AG09309 (cell line): Measurements from ENCODE around the gene MYO16.

Experiments
- DNase-seq: peaks from one replicate; pipeline ENCODE4 v3.0.0-alpha.2; 2010; ENCODE audit warnings: low read depth
- H3K4me3 ChIP-seq: 2 replicates; pipeline ENCODE4 v1.5.1; 2011; ENCODE audit warnings: mild to moderate bottlenecking, low read depth, low read length, moderate library complexity; ENCODE audit not compliant: control insufficient read depth
- CTCF ChIP-seq: IDR thresholded peaks from 2 replicates; pipeline ENCODE4 v1.5.1; 2011; ENCODE audit warnings: mild to moderate bottlenecking, low read depth, low read length, inconsistent platforms; ENCODE audit not compliant: insufficient read depth, control insufficient read depth; ENCODE audit errors: missing control alignments

The MYO16 gene

GRCh38 chr13:109121826-109122225, 492.4 kb downstream of the MYO16 start:
- no peak for TF ChIP-seq CTCF
- no peak for DNase-seq

GRCh38 chr13:109123971-109124370, 494.6 kb downstream of the MYO16 start:
- no peak for DNase-seq
- H3K4me3 ChIP-seq = no peak overlapping the region
- no peak for TF ChIP-seq CTCF

More at GRCh38 chr13:109121826-109122225, 492.4 kb downstream of the MYO16 start:
- H3K4me3 ChIP-seq = no peak overlapping the region

- no peak for DNase-seq
- no peak overlapping the region for H3K4me3 ChIP-seq
- no peak for TF ChIP-seq CTCF
Observed at GRCh38 chr13:109126178-109126577, 496.8 kb downstream of the MYO16 start.

- no peak for TF ChIP-seq CTCF
- no peak overlapping the region for H3K4me3 ChIP-seq
- DNase-seq = no peak
Observed at GRCh38 chr13:109126891-109127641, 497.7 kb downstream of the MYO16 start.

GRCh38 chr13:109128121-109128520, 498.7 kb downstream of the MYO16 start:
- no peak overlapping the region for H3K4me3 ChIP-seq
- no peak for DNase-seq
- no peak for TF ChIP-seq CTCF

GRCh38 chr13:109130093-109130835, 500.9 kb downstream of the MYO16 start:
- H3K4me3 ChIP-seq = no peak overlapping the region
- TF ChIP-seq CTCF = no peak
- DNase-seq = no peak
